H1 (cell line): ENCODE results near the gene GSE1. TPM values are rescaled to one million over a fixed set of nuclear protein-coding genes. Genes with fewer than 3 reads are reported as not detected.
A peak's percentile ranks its signal among the peaks of the same experiment; 100 is the strongest.

Source experiments
- CTCF ChIA-PET: fragments of 300-600 bp; sonication (Branson Sonifier 250); formaldehyde crosslinking; loops from one replicate; lab custom pipeline; 2021; ENCODE audit not compliant: partially characterized antibody; lab: Charles Lee
- POLR2A ChIA-PET: fragments of 300-600 bp; sonication (Branson Sonifier 250); formaldehyde crosslinking; loops from one replicate; lab custom pipeline; 2021; ENCODE audit warnings: inconsistent platforms; ENCODE audit not compliant: partially characterized antibody; lab: Charles Lee
- DNase-seq, 2 experiments: peaks; one replicate each; pipeline versions ENCODE4 v3.0.0 to v3.0.0-alpha.2; 2010 to 2022; ENCODE audit warnings: low spot score in 2 of 2, low read depth in 1 of 2, mixed read lengths in 1 of 2
- FAIRE-seq: peaks from 2 replicates; lab custom pipeline; 2011; peaks lifted over from hg19 to GRCh38; lab: Jason Lieb, UNC
- H2AFZ ChIP-seq: 2 replicates; pipeline ENCODE4 v1.8.1; 2012; ENCODE audit warnings: low read length, inconsistent platforms
- H2AK5ac ChIP-seq: 2 replicates; pipeline ENCODE4 v1.6.1; 2013; ENCODE audit warnings: low read depth, low read length
- H2BK120ac ChIP-seq: replicated peaks from 2 replicates; pipeline ENCODE3; 2013; ENCODE audit warnings: low read depth, low read length, inconsistent platforms
- H2BK12ac ChIP-seq: 2 replicates; pipeline ENCODE4 v1.6.1; 2013; ENCODE audit warnings: low read depth, low read length
- H2BK15ac ChIP-seq: 2 replicates; pipeline ENCODE4 v1.6.1; 2013; ENCODE audit warnings: low read length
- H2BK20ac ChIP-seq: 2 replicates; pipeline ENCODE4 v1.6.1; 2013; ENCODE audit warnings: low read length
- H2BK5ac ChIP-seq: 2 replicates; pipeline ENCODE4 v1.6.1; 2013; ENCODE audit warnings: low read depth, low read length
- H3K14ac ChIP-seq: 2 replicates; pipeline ENCODE4 v1.6.1; 2013; ENCODE audit warnings: inconsistent platforms; ENCODE audit not compliant: insufficient read length
- H3K18ac ChIP-seq: 2 replicates; pipeline ENCODE4 v1.6.1; 2013; ENCODE audit warnings: low read length; ENCODE audit errors: extremely low read depth
- H3K23ac ChIP-seq: 2 replicates; pipeline ENCODE4 v1.6.1; 2013; ENCODE audit warnings: inconsistent platforms; ENCODE audit not compliant: insufficient read length
- H3K23me2 ChIP-seq: 2 replicates; pipeline ENCODE4 v1.6.1; 2013; ENCODE audit warnings: low read depth, low read length
- H3K27ac ChIP-seq: 2 replicates; pipeline ENCODE4 v1.6.1; 2011; ENCODE audit warnings: low read depth, low read length, inconsistent platforms
- H3K27me3 ChIP-seq, 4 experiments: replicated peaks in 1 of 4; 1 replicate in 1 of 4; 2 replicates in 3 of 4; pipeline versions ENCODE4 v1.6.1 to v1.8.1; 2011 to 2013; ENCODE audit warnings: low read length in 3 of 4, mild to moderate bottlenecking in 3 of 4, inconsistent platforms in 2 of 4, mixed read lengths in 2 of 4, moderate library complexity in 1 of 4; ENCODE audit not compliant: control insufficient read depth in 3 of 4, insufficient read depth in 3 of 4; ENCODE audit errors: extremely low read depth in 1 of 4
- H3K36me3 ChIP-seq, 4 experiments: 2 replicates each; pipeline versions ENCODE4 v1.6.1 to v1.8.1; 2011 to 2013; ENCODE audit warnings: mild to moderate bottlenecking in 4 of 4, low read length in 3 of 4, moderate library complexity in 2 of 4, control low read depth in 1 of 4, inconsistent platforms in 1 of 4; ENCODE audit not compliant: insufficient read depth in 4 of 4, control insufficient read depth in 2 of 4
- H3K4ac ChIP-seq: replicated peaks from 2 replicates; pipeline ENCODE3; 2013; ENCODE audit warnings: low read length, low read depth, mixed read lengths, inconsistent platforms; ENCODE audit not compliant: insufficient read length
- H3K4me1 ChIP-seq, 4 experiments: replicated peaks in 1 of 4; 1 replicate in 1 of 4; 2 replicates in 3 of 4; pipeline versions ENCODE4 v1.6.1 to v1.8.1; 2011 to 2013; ENCODE audit warnings: low read length in 3 of 4, inconsistent platforms in 2 of 4, mixed read lengths in 1 of 4; ENCODE audit not compliant: insufficient read depth in 4 of 4, control insufficient read depth in 3 of 4
- H3K4me2 ChIP-seq, 2 experiments: 2 replicates each; pipeline versions ENCODE4 v1.6.1 to v1.8.1; 2011 to 2013; ENCODE audit warnings: low read depth in 2 of 2, low read length in 2 of 2, control low read depth in 1 of 2, inconsistent platforms in 1 of 2, mild to moderate bottlenecking in 1 of 2; ENCODE audit not compliant: insufficient read depth in 1 of 2
- H3K4me3 ChIP-seq, 4 experiments: fragments of 200-600, 300-600 bp in 1 of 4; sonication (generic), shearing (Covaris generic), sonication (Bioruptor Twin) in 1 of 4; 2 replicates each; pipeline versions ENCODE4 v1.5.1 to v1.8.1; 2011 to 2016; ENCODE audit warnings: low read length in 4 of 4, low read depth in 3 of 4, control low read depth in 2 of 4, inconsistent platforms in 2 of 4, mild to moderate bottlenecking in 2 of 4, mixed read lengths in 1 of 4, moderate library complexity in 1 of 4; ENCODE audit not compliant: insufficient read depth in 2 of 4; ENCODE audit errors: extremely low read depth in 1 of 4
- H3K56ac ChIP-seq: replicated peaks from 2 replicates; pipeline ENCODE3; 2013; ENCODE audit warnings: low read depth, mild to moderate bottlenecking, mixed read lengths, low read length, inconsistent platforms; ENCODE audit not compliant: insufficient read length
- H3K79me1 ChIP-seq: 2 replicates; pipeline ENCODE4 v1.6.1; 2013; ENCODE audit warnings: low read depth, low read length, control low read depth
- H3K79me2 ChIP-seq, 2 experiments: 2 replicates each; pipeline versions ENCODE4 v1.6.1 to v1.8.1; 2012 to 2013; ENCODE audit warnings: low read length in 2 of 2, mild to moderate bottlenecking in 2 of 2, inconsistent platforms in 1 of 2; ENCODE audit not compliant: insufficient read depth in 2 of 2, control insufficient read depth in 1 of 2
- H3K9ac ChIP-seq, 4 experiments: replicated peaks in 1 of 4; 1 replicate in 1 of 4; 2 replicates in 3 of 4; pipeline versions ENCODE4 v1.6.1 to v1.8.1; 2011 to 2013; ENCODE audit warnings: low read depth in 3 of 4, low read length in 3 of 4, control low read depth in 2 of 4, mild to moderate bottlenecking in 2 of 4, moderate library complexity in 2 of 4, inconsistent platforms in 1 of 4; ENCODE audit errors: extremely low read depth in 1 of 4
- H3K9me3 ChIP-seq, 2 experiments: 2 replicates each; pipeline versions ENCODE4 v1.6.1 to v1.8.1; 2012 to 2013; ENCODE audit warnings: mild to moderate bottlenecking in 2 of 2, moderate library complexity in 2 of 2, control low read depth in 1 of 2, inconsistent platforms in 1 of 2, low read depth in 1 of 2, low read length in 1 of 2, mixed read lengths in 1 of 2; ENCODE audit not compliant: insufficient read depth in 2 of 2
- H4K20me1 ChIP-seq, 2 experiments: replicated peaks in 1 of 2; 2 replicates each; pipeline versions ENCODE3 to v1.8.1; 2011 to 2013; ENCODE audit warnings: inconsistent platforms in 2 of 2, low read length in 2 of 2, mild to moderate bottlenecking in 1 of 2; ENCODE audit not compliant: insufficient read depth in 2 of 2, control insufficient read depth in 1 of 2
- H4K5ac ChIP-seq: 2 replicates; pipeline ENCODE4 v1.6.1; 2013; ENCODE audit warnings: low read length, low read depth, mixed read lengths, inconsistent platforms; ENCODE audit not compliant: insufficient read length
- H4K8ac ChIP-seq: 2 replicates; pipeline ENCODE4 v1.8.0; 2013; ENCODE audit warnings: mild to moderate bottlenecking, moderate library complexity, low read length, inconsistent platforms; ENCODE audit not compliant: insufficient read depth; ENCODE audit errors: extremely low read depth
- H4K91ac ChIP-seq: replicated peaks from 2 replicates; pipeline ENCODE3; 2013; ENCODE audit warnings: low read length, mixed read lengths, inconsistent platforms; ENCODE audit not compliant: insufficient read length
- ATF2 ChIP-seq: IDR thresholded peaks from 2 replicates; pipeline ENCODE4 v1.6.1; 2012; ENCODE audit warnings: low read length, inconsistent platforms
- BCL11A ChIP-seq, 2 experiments: IDR thresholded peaks; one replicate each; pipeline ENCODE4 v1.6.1; 2011; ENCODE audit warnings: low read depth in 2 of 2, low read length in 2 of 2, mild to moderate bottlenecking in 2 of 2
- CHD2 ChIP-seq: IDR thresholded peaks from 2 replicates; pipeline ENCODE4 v1.6.1; 2012; ENCODE audit warnings: low read length, improper control_type of control experiment
- FOSL1 ChIP-seq: IDR thresholded peaks from 2 replicates; pipeline ENCODE4 v1.6.1; 2011; ENCODE audit warnings: mild to moderate bottlenecking, low read depth, low read length, moderate library complexity; ENCODE audit not compliant: insufficient read depth
- HDAC6 ChIP-seq: IDR thresholded peaks from one replicate; pipeline ENCODE4 v1.7.1; 2012; ENCODE audit warnings: low read depth, mild to moderate bottlenecking, inconsistent platforms, low read length, moderate library complexity
- RFX5 ChIP-seq: IDR thresholded peaks from 2 replicates; pipeline ENCODE4 v1.6.1; 2011; ENCODE audit warnings: low read depth, low read length, improper control_type of control experiment, borderline replicate concordance
- RXRA ChIP-seq: IDR thresholded peaks from 2 replicates; pipeline ENCODE4 v1.6.1; 2011; ENCODE audit warnings: low read depth, mild to moderate bottlenecking, low read length, moderate library complexity; ENCODE audit not compliant: insufficient read depth
- SIN3A ChIP-seq, 2 experiments: IDR thresholded peaks in 1 of 2; conservative IDR thresholded peaks in 1 of 2; 2 replicates each; pipeline ENCODE4 v1.6.1; 2011 to 2012; ENCODE audit warnings: low read length in 2 of 2, improper control_type of control experiment in 1 of 2, low read depth in 1 of 2, mild to moderate bottlenecking in 1 of 2
- SP4 ChIP-seq: IDR thresholded peaks from 2 replicates; pipeline ENCODE4 v1.6.1; 2012; ENCODE audit warnings: low read length, inconsistent platforms
- SRF ChIP-seq: IDR thresholded peaks from 2 replicates; pipeline ENCODE4 v1.6.1; 2011; ENCODE audit warnings: mild to moderate bottlenecking, low read depth, low read length, moderate library complexity
- TAF7 ChIP-seq: optimal IDR thresholded peaks from 2 replicates; pipeline ENCODE3; 2011; ENCODE audit warnings: low read depth, mild to moderate bottlenecking, inconsistent platforms, low read length, moderate library complexity, borderline replicate concordance
- TCF12 ChIP-seq: IDR thresholded peaks from 2 replicates; pipeline ENCODE4 v1.6.1; 2011; ENCODE audit warnings: low read depth, mild to moderate bottlenecking, low read length
- ZNF274 ChIP-seq: IDR thresholded peaks from 2 replicates; pipeline ENCODE4 v1.7.0; 2012; ENCODE audit warnings: low read length, borderline replicate concordance; ENCODE audit errors: extremely low read depth
- WGBS, 2 experiments: shearing (Covaris generic) in 1 of 2; methylation state at CpG; one replicate each; pipeline versions ENCODE4 v1.1.6 to v1.1.7; 2013 to 2015; ENCODE audit warnings: low lambda C conversion rate in 2 of 2, mixed read lengths in 2 of 2, inconsistent platforms in 1 of 2, low coverage in 1 of 2, missing lambda C conversion rate in 1 of 2; ENCODE audit not compliant: insufficient replicate concordance in 2 of 2, insufficient coverage in 1 of 2, insufficient read length in 1 of 2; ENCODE audit errors: extremely low coverage in 1 of 2, missing lambda C conversion rate in 1 of 2; 5-methylcytosine and 5-hydroxymethylcytosine counted together
- polyA plus RNA-seq, 7 experiments: library from polyadenylated mRNA; depleted of rRNA in 3 of 7; stranded (reverse) in 5 of 7; unstranded in 2 of 7; fragments of >200 nt in 5 of 7; fragments of 200-250 nt in 2 of 7; gene quantifications; 1 replicate in 5 of 7; 2 replicates in 1 of 7; 4 replicates in 1 of 7; pipeline versions ENCODE4 v1.2.1 to v1.2.3, GENCODE V29; 2011 to 2013; ENCODE audit warnings: missing spikeins in 2 of 7, mixed read lengths in 2 of 7
- total RNA-seq: library from RNA; stranded (reverse); fragmentation: NEBNext Ultra II Directional; extraction: Animal tissue kit (Norgen Biotek cat#: 25700); gene quantifications from 2 replicates; pipeline ENCODE4 v1.2.1, GENCODE V29; 2021

GSE1 gene
- total and polyA plus RNA-seq, 2 of the 8 experiments (the other 6 are each of a cell fraction or from before 2014, with no cell fraction given), result 26.0 to 65.6 TPM

- Histone ChIP-seq H2AK5ac (no peak overlapping the region), H3K36me3 (peaks cover 0 to 12% (median 2%) of the 10 kb centered on the region in 4 experiments; a peak in 4 of 8 replicates), H2BK120ac (no peak overlapping the region), H2AFZ (no peak overlapping the region), H4K8ac (peak overlapping the region; percentile 51; the same call in 1 of the 2 replicates), H3K23ac (no peak overlapping the region), H4K91ac (no peak overlapping the region), H3K18ac (no peak overlapping the region; the same call in 1 of the 2 replicates), H3K9ac (no peak overlapping the region), H3K4ac (no peak overlapping the region), H2BK15ac (no peak overlapping the region), H2BK12ac (no peak overlapping the region), H2BK20ac (no peak overlapping the region), H3K14ac (no peak overlapping the region), H3K9me3 (peaks cover 9 to 10% of the 10 kb centered on the region in 2 experiments; a peak in 3 of 4 replicates), H3K4me2 (no peak overlapping the region), H3K27ac (no peak overlapping the region), H3K79me2 (peaks cover 18 to 97% of the 10 kb centered on the region in 2 experiments), H3K4me3 (no peak overlapping the region), H4K20me1 (peaks cover 56 to 72% of the 10 kb centered on the region in 2 experiments), H3K27me3 (no peaks in the 10 kb centered on the region), H3K4me1 (peaks cover 0 to 6% (median 0%) of the 10 kb centered on the region in 4 experiments; a peak in 3 of 7 replicates), H2BK5ac (no peak overlapping the region; the same call in 1 of the 2 replicates), H3K79me1 (peaks cover 39% of the 10 kb centered on the region), H4K5ac (no peak overlapping the region), H3K56ac (no peak overlapping the region), H3K23me2 (no peaks in the 10 kb centered on the region)
- POLR2A ChIA-PET, result no interaction called here
- CTCF ChIA-PET, result interaction anchor here (3.9 kb wide), 1 partner anchor 17 kb away, joined by 27 read pairs; no protein-coding TSS in a partner anchor
- 93% methylated on average over 15 of the region's 15 CpGs; no CpG with 5 or more reads in 1 of the 2 experiments for WGBS, 2 experiments
- DNase-seq (no peak), FAIRE-seq (no peak)
- no peak for TF ChIP-seq RXRA
- no peak for TF ChIP-seq TAF7
- no peak for TF ChIP-seq FOSL1
- no peak for TF ChIP-seq SRF
- TF ChIP-seq TCF12, result no peak
- no peak for TF ChIP-seq ATF2
- no peak for TF ChIP-seq BCL11A (IDR thresholded peaks at IDR 0.05; ENCODE audit: low read depth in 2 of 2, low read length in 2 of 2)
- no peak for TF ChIP-seq ZNF274
- no peak for TF ChIP-seq RFX5
- TF ChIP-seq CHD2, result no peak
- TF ChIP-seq HDAC6, result no peak
- TF ChIP-seq SP4, result no peak
- no peak for TF ChIP-seq SIN3A (conservative IDR thresholded peaks at IDR 0.05 in 1 of 2, IDR thresholded peaks at IDR 0.05 in 1 of 2; ENCODE audit: low read depth in 1 of 2, low read length in 2 of 2)
These were observed 20.3 kb downstream of the GSE1 start for GRCh38 chr16:85633438-85633743.
